NCI-H146 (cell line): Measurements from ENCODE around the gene CAMTA2.
"Not testable (repeated sequence)": the region's sequence is repeated elsewhere in the genome, so short reads cannot be mapped to it uniquely, and the experiment has no call there.

Source experiments
- DNase-seq: peaks from one replicate; lab custom pipeline; 2025; lab: John Stamatoyannopoulos, UW

CAMTA2 gene, protein sequence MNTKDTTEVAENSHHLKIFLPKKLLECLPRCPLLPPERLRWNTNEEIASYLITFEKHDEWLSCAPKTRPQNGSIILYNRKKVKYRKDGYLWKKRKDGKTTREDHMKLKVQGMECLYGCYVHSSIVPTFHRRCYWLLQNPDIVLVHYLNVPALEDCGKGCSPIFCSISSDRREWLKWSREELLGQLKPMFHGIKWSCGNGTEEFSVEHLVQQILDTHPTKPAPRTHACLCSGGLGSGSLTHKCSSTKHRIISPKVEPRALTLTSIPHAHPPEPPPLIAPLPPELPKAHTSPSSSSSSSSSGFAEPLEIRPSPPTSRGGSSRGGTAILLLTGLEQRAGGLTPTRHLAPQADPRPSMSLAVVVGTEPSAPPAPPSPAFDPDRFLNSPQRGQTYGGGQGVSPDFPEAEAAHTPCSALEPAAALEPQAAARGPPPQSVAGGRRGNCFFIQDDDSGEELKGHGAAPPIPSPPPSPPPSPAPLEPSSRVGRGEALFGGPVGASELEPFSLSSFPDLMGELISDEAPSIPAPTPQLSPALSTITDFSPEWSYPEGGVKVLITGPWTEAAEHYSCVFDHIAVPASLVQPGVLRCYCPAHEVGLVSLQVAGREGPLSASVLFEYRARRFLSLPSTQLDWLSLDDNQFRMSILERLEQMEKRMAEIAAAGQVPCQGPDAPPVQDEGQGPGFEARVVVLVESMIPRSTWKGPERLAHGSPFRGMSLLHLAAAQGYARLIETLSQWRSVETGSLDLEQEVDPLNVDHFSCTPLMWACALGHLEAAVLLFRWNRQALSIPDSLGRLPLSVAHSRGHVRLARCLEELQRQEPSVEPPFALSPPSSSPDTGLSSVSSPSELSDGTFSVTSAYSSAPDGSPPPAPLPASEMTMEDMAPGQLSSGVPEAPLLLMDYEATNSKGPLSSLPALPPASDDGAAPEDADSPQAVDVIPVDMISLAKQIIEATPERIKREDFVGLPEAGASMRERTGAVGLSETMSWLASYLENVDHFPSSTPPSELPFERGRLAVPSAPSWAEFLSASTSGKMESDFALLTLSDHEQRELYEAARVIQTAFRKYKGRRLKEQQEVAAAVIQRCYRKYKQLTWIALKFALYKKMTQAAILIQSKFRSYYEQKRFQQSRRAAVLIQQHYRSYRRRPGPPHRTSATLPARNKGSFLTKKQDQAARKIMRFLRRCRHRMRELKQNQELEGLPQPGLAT

GRCh38 chr17:4986951-4987766 lies at the start of gene CAMTA2:
Gene CAMTA2 (minus strand): TSS chr17:4987675. CDS start chr17:4986222, 1,453 bp downstream.
- DNase-seq = peak; percentile 88

DNA sequence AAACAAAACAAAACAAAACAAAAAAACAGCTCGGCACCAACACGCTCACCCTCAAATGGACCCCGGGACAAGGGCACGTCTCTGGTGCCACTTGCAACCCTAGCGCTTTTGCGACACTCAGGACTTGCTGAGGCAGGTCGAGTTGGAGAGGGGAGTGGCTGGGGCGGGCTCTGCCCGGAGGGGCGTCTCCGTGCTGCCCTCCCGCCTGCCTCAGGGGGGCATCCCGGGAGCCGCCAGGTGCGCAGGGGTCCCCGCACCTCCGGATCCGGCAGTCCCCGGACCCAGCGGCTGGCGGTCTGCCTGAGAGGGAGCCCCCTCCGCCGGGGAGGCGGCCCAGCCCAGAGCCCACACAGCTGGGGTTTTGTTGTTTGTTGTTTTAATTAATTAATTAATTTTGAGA lies 47.8 kb upstream of the CAMTA2 start, which contains the start of gene SLC52A1:
Gene SLC52A1 (minus strand): TSS at position 112 of the 400 bp plus-strand sequence. CDS start 820 bp downstream, outside the sequence.
- peak; percentile 25 for DNase-seq

- no peak for DNase-seq
Observed at GRCh38 chr17:5034651-5035050, 47.2 kb upstream of the CAMTA2 start.

DNA sequence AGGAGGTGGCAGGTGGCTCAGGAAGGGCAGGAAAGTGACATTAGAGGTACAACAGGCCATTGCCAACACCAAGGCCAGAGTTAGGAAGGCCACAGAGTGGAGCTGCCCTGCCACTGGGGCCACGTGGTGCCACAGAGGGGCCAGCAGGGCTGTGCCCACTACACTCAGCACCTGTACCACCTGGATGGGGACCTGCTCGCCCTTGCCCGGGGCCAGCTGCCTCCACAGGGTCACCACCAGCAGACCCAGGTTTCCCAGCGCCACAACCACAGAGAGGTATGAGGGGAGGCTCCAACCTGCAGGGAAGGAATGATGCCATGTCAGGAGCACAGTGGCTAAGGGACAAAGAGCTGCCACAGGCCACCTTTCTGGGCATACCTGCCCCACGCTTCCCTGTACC lies 46.6 kb upstream of the CAMTA2 start:
- no peak for DNase-seq

- no peak for DNase-seq
Observed at GRCh38 chr17:5033352-5034015, 46.0 kb upstream of the CAMTA2 start.

GRCh38 chr17:5032865-5033264 lies 45.4 kb upstream of the CAMTA2 start:
- no peak for DNase-seq

DNA sequence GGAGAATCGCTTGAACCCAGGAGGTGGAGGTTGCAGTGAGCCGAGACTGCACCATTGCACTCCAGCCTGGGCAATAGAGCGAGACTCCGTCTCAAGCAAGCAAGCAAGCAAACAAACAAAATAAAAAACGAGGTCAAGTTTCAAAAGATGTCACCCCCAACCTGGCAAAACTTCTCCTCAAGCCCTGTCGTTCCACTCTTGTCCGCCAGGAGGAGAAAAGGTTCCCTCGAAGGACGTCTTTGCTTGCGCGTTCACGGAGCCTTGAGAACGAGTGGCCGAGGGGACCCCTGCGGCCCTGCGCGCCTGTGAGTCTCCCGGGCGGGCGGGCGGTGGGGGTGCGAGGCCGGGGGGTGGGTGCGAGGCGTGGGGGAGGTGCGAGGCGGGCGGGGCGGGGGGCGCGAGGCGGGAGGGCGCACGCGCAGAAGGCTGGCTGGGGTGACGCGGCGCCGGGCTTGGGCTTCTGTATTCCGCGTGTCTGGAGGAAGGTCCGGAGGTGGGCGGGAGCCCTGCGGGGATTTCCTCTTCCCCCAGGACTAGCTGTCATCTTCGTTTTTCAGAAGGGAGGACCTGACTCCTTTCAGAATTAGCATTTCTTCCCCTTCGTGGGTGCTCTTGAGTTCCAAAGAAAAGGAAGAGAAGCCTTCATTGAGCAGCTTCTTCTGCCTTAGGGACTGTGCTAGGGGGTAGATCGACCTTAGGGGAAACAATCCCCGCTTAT lies 44.0 kb upstream of the CAMTA2 start:
- peak; percentile 80 for DNase-seq

GRCh38 chr17:5030168-5030567 lies 42.7 kb upstream of the CAMTA2 start:
- not testable (repeated sequence) for DNase-seq

GRCh38 chr17:5027916-5028315 lies 40.4 kb upstream of the CAMTA2 start:
- no peak for DNase-seq

DNA sequence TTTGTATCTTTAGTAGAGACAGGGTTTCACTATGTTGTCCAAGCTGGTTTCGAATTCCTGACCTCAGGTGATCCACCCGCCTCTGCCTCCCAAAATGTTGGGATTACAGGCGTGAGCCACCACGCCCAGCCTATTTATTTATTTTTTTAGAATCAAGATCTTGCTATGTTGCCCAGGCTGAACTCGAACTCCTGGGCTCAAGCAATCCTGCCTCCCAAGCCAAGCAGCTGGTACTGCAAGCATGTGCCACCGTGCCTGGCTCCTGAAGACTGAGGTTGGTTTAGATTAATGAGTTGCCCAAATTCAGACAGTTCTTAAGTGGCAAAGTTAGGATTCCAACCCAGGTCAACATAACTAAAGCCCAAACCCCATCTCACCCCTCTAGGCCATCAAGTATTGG lies 39.8 kb upstream of the CAMTA2 start:
- no peak for DNase-seq

DNA sequence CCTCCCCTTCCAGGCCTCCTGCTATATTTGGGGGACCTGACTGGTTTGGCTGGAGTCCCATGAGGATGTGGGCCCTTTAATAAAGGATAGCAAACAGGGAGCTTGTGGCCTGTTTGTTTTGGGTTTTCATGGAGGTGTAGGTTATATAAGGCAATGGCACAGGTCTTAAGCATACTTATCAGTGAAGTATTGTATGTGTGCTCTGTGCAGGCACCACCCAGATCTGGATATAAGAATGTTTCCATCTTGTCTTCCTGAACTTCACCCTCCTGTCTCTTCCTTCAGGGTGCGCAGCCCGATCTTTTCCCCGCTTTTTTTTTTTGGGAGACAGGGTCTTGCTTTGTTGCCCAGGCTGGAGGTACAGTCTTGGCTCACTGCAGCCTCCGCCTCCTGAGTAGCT lies 37.1 kb upstream of the CAMTA2 start:
- DNase-seq = no peak

DNA sequence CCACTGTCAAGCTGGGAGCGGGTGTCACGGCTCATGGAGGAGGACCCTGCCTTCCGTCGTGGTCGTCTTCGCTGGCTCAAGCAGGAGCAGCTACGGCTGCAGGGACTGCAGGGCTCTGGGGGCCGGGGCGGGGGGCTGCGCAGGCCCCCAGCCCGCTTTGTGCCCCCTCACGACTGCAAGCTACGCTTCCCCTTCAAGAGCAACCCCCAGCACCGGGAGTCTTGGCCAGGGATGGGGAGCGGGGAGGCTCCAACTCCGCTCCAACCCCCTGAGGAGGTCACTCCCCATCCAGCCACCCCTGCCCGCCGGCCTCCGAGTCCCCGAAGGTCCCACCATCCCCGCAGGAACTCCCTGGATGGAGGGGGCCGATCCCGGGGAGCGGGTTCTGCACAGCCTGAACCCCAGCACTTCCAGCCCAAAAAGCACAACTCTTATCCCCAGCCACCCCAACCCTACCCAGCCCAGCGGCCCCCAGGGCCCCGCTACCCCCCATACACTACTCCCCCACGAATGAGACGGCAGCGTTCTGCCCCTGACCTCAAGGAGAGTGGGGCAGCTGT lies 36.2 kb upstream of the CAMTA2 start:
- no peak for DNase-seq

- no peak for DNase-seq
Observed at GRCh38 chr17:5022171-5022711, 34.8 kb upstream of the CAMTA2 start.

DNA sequence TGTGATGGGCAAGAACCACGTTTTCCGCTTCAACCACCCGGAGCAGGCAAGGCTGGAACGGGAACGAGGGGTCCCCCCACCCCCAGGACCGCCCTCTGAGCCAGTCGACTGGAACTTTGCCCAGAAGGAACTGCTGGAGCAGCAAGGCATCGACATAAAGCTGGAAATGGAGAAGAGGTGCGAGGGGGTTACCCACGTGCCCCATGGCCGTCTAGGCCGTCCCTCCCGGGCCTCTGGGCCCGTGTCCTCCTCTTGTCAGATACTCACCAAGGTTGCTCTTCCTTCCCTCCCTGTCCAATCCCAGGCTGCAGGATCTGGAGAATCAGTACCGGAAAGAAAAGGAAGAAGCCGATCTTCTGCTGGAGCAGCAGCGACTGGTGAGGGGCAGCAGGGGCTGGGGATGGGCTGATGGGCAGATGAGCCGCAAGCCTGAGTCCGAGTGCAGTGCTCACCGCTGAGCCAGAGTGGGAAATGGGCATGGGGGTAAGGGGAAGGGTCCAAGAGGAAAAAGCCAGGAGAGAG lies 33.1 kb upstream of the CAMTA2 start:
- no peak for DNase-seq

GRCh38 chr17:5019475-5019956 lies 32.0 kb upstream of the CAMTA2 start:
- no peak for DNase-seq

DNA sequence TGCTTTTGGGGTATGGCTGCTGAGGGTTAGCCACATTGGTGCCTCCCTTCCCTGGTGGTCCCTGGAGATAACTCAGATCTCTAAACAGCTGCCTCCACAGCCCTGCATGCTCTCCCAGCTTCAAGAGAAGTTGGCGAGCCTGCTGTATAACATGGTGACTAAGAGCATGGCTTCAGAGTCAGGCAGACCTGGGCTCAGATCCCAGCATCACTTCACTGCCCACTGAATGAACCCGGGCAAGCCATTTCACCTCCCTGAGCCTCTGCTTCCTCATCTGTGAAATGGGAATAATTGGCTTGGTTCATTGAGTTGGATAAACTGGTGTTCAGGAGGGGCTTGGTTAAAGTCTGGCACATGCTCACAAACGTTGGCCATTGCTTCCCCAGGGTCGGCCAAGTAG lies 26.9 kb upstream of the CAMTA2 start:
- no peak for DNase-seq

- DNase-seq = no peak
Observed at GRCh38 chr17:5011928-5012327, 24.5 kb upstream of the CAMTA2 start.

- DNase-seq = no peak
Observed at GRCh38 chr17:5003214-5003867, 15.9 kb upstream of the CAMTA2 start.
